ENCODE results near the gene PLEK.
"Not testable (repeated sequence)": the region's sequence is repeated elsewhere in the genome, so short reads cannot be mapped to it uniquely, and the experiment has no call there.

Gene PLEK

DNA sequence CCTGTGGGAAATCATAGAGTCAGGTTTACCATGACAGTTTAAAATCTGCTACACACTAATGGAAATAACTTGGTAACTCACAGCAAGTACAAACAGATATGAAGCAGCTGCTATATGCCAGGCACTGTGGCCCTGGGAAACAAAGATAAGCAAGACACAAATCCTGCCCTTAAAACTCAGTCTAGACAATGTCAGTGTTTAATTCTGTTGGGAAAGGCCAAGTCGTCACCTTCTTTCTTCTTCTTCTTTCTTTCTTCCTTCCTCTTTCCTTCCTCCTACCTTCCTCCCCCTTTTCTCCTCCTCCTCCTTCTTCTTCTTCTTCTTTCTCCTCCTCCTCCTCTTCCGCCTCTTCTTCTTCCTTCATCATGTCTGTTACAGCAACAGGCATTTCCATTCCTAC, 26.8 kb downstream of the PLEK start:
- no peaks in the 10 kb centered on the region for H3K79me2 ChIP-seq (ENCODE audit: control insufficient read depth, insufficient read depth, low read length)
- H3K4me1 ChIP-seq (ENCODE audit: control insufficient read depth, low read depth, low read length): no peaks in the 10 kb centered on the region
- no peak overlapping the region for H2AK5ac ChIP-seq (ENCODE audit: low read length)
- no peak overlapping the region for H3K4me2 ChIP-seq (ENCODE audit: low read length)
- H3K27me3 ChIP-seq (ENCODE audit: insufficient read depth, low read length, poor library complexity): no peaks in the 10 kb centered on the region
- no peak overlapping the region for H2BK15ac ChIP-seq (replicated peaks; ENCODE audit: low read depth)
- H3K9ac ChIP-seq (ENCODE audit: low read length): no peak overlapping the region
- no peak overlapping the region for H3K18ac ChIP-seq (ENCODE audit: low read length)
- no peak overlapping the region for H3K4me3 ChIP-seq (ENCODE audit: low read length)
- H3K56ac ChIP-seq (ENCODE audit: low read length): no peak overlapping the region
- H3K4ac ChIP-seq (ENCODE audit: low read depth, low read length): no peak overlapping the region
- no peak overlapping the region for H4K8ac ChIP-seq (ENCODE audit: low read depth, low read length)
- DNase-seq: no peak
- no peak overlapping the region for H3K23ac ChIP-seq (ENCODE audit: low read length)
- no peaks in the 10 kb centered on the region for H3K79me1 ChIP-seq (ENCODE audit: low read length)
- H2BK5ac ChIP-seq (ENCODE audit: low read length): no peak overlapping the region
- H3K27ac ChIP-seq (ENCODE audit: low read depth, low read length): no peak overlapping the region
- H2BK120ac ChIP-seq (ENCODE audit: low read depth, low read length): no peak overlapping the region
- no CpG with 5 or more reads among the region's 2 CpGs for WGBS (ENCODE audit: extremely low coverage, insufficient coverage, low lambda C conversion rate)
- no peak overlapping the region for H4K5ac ChIP-seq (ENCODE audit: low read length)
- no peaks in the 10 kb centered on the region for H3K36me3 ChIP-seq (ENCODE audit: control insufficient read depth, insufficient read depth, low read length)

DNA sequence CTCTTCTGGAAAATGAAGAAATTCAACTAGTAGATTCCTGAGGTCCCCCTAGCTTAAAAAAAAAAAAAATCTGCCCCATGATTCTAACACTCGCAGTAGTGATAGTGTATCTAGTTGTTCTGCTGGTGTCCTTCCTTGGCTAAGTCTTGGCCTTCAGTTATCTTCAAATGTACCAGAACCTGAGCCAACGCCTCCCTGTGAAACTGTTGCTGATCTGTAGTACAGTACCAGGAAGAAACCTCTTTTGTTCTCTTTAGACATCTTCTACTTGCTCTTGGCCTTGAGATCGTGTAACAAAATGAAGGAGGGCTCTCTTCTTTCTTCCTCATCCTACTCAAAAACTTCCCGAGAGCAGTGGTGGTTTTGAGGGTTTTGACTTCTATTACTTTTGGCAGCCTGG, 31.0 kb downstream of the PLEK start:
- no peak overlapping the region for H2BK15ac ChIP-seq (replicated peaks; ENCODE audit: low read depth)
- H3K56ac ChIP-seq (ENCODE audit: low read length): no peak overlapping the region
- no peak overlapping the region for H4K8ac ChIP-seq (ENCODE audit: low read depth, low read length)
- no CpG with 5 or more reads among the region's 4 CpGs for WGBS (ENCODE audit: extremely low coverage, insufficient coverage, low lambda C conversion rate)
- no peaks in the 10 kb centered on the region for H3K79me2 ChIP-seq (ENCODE audit: control insufficient read depth, insufficient read depth, low read length)
- no peaks in the 10 kb centered on the region for H3K36me3 ChIP-seq (ENCODE audit: control insufficient read depth, insufficient read depth, low read length)
- no peak overlapping the region for H2BK5ac ChIP-seq (ENCODE audit: low read length)
- H3K27ac ChIP-seq (ENCODE audit: low read depth, low read length): no peak overlapping the region
- DNase-seq: no peak
- no peak overlapping the region for H3K23ac ChIP-seq (ENCODE audit: low read length)
- H3K4me2 ChIP-seq (ENCODE audit: low read length): no peak overlapping the region
- H3K9ac ChIP-seq (ENCODE audit: low read length): no peak overlapping the region
- no peak overlapping the region for H3K4me3 ChIP-seq (ENCODE audit: low read length)
- no peak overlapping the region for H2AK5ac ChIP-seq (ENCODE audit: low read length)
- H4K5ac ChIP-seq (ENCODE audit: low read length): no peak overlapping the region
- H3K18ac ChIP-seq (ENCODE audit: low read length): no peak overlapping the region
- no peaks in the 10 kb centered on the region for H3K4me1 ChIP-seq (ENCODE audit: control insufficient read depth, low read depth, low read length)
- no peak overlapping the region for H2BK120ac ChIP-seq (ENCODE audit: low read depth, low read length)
- no peaks in the 10 kb centered on the region for H3K79me1 ChIP-seq (ENCODE audit: low read length)
- H3K4ac ChIP-seq (ENCODE audit: low read depth, low read length): no peak overlapping the region
- no peaks in the 10 kb centered on the region for H3K27me3 ChIP-seq (ENCODE audit: insufficient read depth, low read length, poor library complexity)

DNA sequence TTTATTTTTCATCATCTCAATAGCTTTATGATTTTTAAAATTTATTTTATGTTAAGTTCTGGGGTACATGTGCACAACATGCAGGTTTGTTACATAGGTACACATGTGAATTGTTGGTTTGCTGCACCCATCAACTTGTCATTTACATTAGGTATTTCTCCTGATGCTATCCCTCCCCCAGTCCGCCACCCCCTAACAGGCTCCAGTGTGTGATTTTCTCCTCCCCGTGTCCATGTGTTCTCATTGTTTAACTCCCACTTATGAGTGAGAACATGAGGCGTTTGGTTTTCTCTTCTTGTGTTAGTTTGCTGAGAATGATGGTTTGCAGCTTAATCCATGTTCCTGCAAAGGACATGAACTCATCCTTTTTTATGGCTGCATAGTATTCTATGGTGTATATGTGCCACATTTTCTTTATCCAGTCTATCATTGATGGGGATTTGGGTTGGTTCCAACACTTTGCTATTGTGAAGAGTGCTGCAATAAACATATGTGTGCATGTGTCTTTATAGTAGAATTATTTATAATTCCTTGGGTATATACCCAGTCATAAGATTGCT, 32.7 kb downstream of the PLEK start:
- not testable (repeated sequence) for H3K79me2 ChIP-seq (ENCODE audit: control insufficient read depth, insufficient read depth, low read length); H2BK120ac ChIP-seq (ENCODE audit: low read depth, low read length); H3K23ac ChIP-seq (ENCODE audit: low read length); H4K8ac ChIP-seq (ENCODE audit: low read depth, low read length); H3K9ac ChIP-seq (ENCODE audit: low read length); H3K36me3 ChIP-seq (ENCODE audit: control insufficient read depth, insufficient read depth, low read length); H3K56ac ChIP-seq (ENCODE audit: low read length); H3K27ac ChIP-seq (ENCODE audit: low read depth, low read length); H3K4me1 ChIP-seq (ENCODE audit: control insufficient read depth, low read depth, low read length); H2BK15ac ChIP-seq (replicated peaks; ENCODE audit: low read depth); H3K4me3 ChIP-seq (ENCODE audit: low read length); H3K4me2 ChIP-seq (ENCODE audit: low read length); H2AK5ac ChIP-seq (ENCODE audit: low read length); H3K79me1 ChIP-seq (ENCODE audit: low read length); H4K5ac ChIP-seq (ENCODE audit: low read length); DNase-seq; H3K18ac ChIP-seq (ENCODE audit: low read length); H2BK5ac ChIP-seq (ENCODE audit: low read length); H3K4ac ChIP-seq (ENCODE audit: low read depth, low read length); H3K27me3 ChIP-seq (ENCODE audit: insufficient read depth, low read length, poor library complexity)
- no CpG with 5 or more reads among the region's 3 CpGs for WGBS (ENCODE audit: extremely low coverage, insufficient coverage, low lambda C conversion rate)

DNA sequence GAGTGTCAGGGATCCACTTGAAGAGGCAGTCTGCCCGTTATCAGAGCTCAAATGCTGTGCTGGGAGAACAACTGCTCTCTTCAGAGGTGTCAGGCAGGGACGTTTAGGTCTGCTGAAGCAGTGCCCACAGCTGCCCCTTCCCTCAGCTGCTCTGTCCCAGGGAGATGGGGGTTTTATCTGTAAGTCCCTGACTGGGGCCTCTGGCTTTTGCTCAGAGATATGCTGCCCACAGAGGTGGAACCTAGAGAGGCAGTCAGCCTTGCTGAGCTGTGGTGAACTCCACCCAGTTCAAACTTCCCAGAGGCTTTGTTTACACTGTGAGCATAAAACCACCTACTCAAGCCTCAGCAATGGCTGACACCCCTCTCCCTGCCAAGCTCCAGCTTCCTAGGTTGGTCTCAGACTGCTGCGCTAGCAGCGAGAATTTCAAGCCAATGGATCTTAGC, 38.1 kb downstream of the PLEK start:
- H3K27me3 ChIP-seq (ENCODE audit: insufficient read depth, low read length, poor library complexity): no peaks in the 10 kb centered on the region
- H3K79me2 ChIP-seq (ENCODE audit: control insufficient read depth, insufficient read depth, low read length): no peaks in the 10 kb centered on the region
- H4K5ac ChIP-seq (ENCODE audit: low read length): no peak overlapping the region
- H3K4ac ChIP-seq (ENCODE audit: low read depth, low read length): no peak overlapping the region
- no peak overlapping the region for H3K9ac ChIP-seq (ENCODE audit: low read length)
- H3K4me1 ChIP-seq (ENCODE audit: control insufficient read depth, low read depth, low read length): no peaks in the 10 kb centered on the region
- H2AK5ac ChIP-seq (ENCODE audit: low read length): no peak overlapping the region
- no peaks in the 10 kb centered on the region for H3K79me1 ChIP-seq (ENCODE audit: low read length)
- no peak overlapping the region for H2BK5ac ChIP-seq (ENCODE audit: low read length)
- no peak overlapping the region for H3K56ac ChIP-seq (ENCODE audit: low read length)
- H3K23ac ChIP-seq (ENCODE audit: low read length): no peak overlapping the region
- H3K4me3 ChIP-seq (ENCODE audit: low read length): no peak overlapping the region
- no peak for DNase-seq
- H3K4me2 ChIP-seq (ENCODE audit: low read length): no peak overlapping the region
- H3K18ac ChIP-seq (ENCODE audit: low read length): no peak overlapping the region
- H3K27ac ChIP-seq (ENCODE audit: low read depth, low read length): no peak overlapping the region
- H2BK120ac ChIP-seq (ENCODE audit: low read depth, low read length): no peak overlapping the region
- H3K36me3 ChIP-seq (ENCODE audit: control insufficient read depth, insufficient read depth, low read length): no peaks in the 10 kb centered on the region
- no peak overlapping the region for H2BK15ac ChIP-seq (replicated peaks; ENCODE audit: low read depth)
- WGBS (ENCODE audit: extremely low coverage, insufficient coverage, low lambda C conversion rate): no CpG with 5 or more reads among the region's 4 CpGs
- H4K8ac ChIP-seq (ENCODE audit: low read depth, low read length): no peak overlapping the region

DNA sequence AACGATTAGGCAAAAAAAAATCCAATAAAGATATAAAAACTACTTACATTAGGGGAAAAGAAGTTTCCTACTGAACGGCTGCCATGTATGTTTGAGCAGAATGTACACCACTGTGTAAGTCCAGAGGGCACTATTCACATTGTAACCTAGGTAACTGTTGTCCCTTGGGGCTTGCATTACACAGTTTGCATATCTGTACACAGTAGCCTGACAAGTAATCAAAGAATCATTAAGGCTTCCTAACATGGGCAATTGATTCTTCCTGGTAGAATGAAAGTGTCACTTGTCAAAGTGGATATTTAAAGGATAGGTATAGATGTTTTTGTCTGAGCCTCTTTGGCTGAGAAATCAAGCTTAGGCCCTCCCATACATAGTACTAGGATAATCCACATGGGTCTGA, 39.1 kb downstream of the PLEK start:
- H4K5ac ChIP-seq (ENCODE audit: low read length): no peak overlapping the region
- WGBS (ENCODE audit: extremely low coverage, insufficient coverage, low lambda C conversion rate): no CpG with 5 or more reads among the region's 2 CpGs

More for the DNA sequence above, 39.1 kb downstream of the PLEK start:
- no peak overlapping the region for H3K56ac ChIP-seq (ENCODE audit: low read length)
- DNase-seq: no peak
- no peak overlapping the region for H3K4me3 ChIP-seq (ENCODE audit: low read length)
- H3K27ac ChIP-seq (ENCODE audit: low read depth, low read length): no peak overlapping the region
- H4K8ac ChIP-seq (ENCODE audit: low read depth, low read length): no peak overlapping the region
- no peaks in the 10 kb centered on the region for H3K36me3 ChIP-seq (ENCODE audit: control insufficient read depth, insufficient read depth, low read length)
- H3K27me3 ChIP-seq (ENCODE audit: insufficient read depth, low read length, poor library complexity): no peaks in the 10 kb centered on the region
- H3K79me2 ChIP-seq (ENCODE audit: control insufficient read depth, insufficient read depth, low read length): no peaks in the 10 kb centered on the region
- no peak overlapping the region for H2AK5ac ChIP-seq (ENCODE audit: low read length)
- H2BK5ac ChIP-seq (ENCODE audit: low read length): no peak overlapping the region
- no peak overlapping the region for H2BK120ac ChIP-seq (ENCODE audit: low read depth, low read length)
- H3K4me1 ChIP-seq (ENCODE audit: control insufficient read depth, low read depth, low read length): no peaks in the 10 kb centered on the region
- H2BK15ac ChIP-seq (replicated peaks; ENCODE audit: low read depth): no peak overlapping the region
- H3K18ac ChIP-seq (ENCODE audit: low read length): no peak overlapping the region
- no peak overlapping the region for H3K9ac ChIP-seq (ENCODE audit: low read length)
- no peaks in the 10 kb centered on the region for H3K79me1 ChIP-seq (ENCODE audit: low read length)
- no peak overlapping the region for H3K4ac ChIP-seq (ENCODE audit: low read depth, low read length)
- no peak overlapping the region for H3K23ac ChIP-seq (ENCODE audit: low read length)
- no peak overlapping the region for H3K4me2 ChIP-seq (ENCODE audit: low read length)
